Astrocyte (in vitro differentiated cells and primary cell): ENCODE data around the gene WWTR1. TPM values are rescaled to one million over a fixed set of nuclear protein-coding genes. Genes with fewer than 3 reads are reported as not detected.
A peak's percentile ranks its signal among the peaks of the same experiment; 100 is the strongest.

Experiments
- DNase-seq: peaks from one replicate; pipeline ENCODE4 v3.0.0-alpha.2; 2010; ENCODE audit warnings: low read depth
- FAIRE-seq: peaks from 2 replicates; lab custom pipeline; 2011; peaks lifted over from hg19 to GRCh38; lab: Jason Lieb, UNC
- H2AFZ ChIP-seq: 2 replicates; pipeline ENCODE4 v1.6.0; 2012; ENCODE audit warnings: low read depth, low read length, inconsistent platforms
- H3K27ac ChIP-seq: 2 replicates; pipeline ENCODE4 v1.5.1; 2011; ENCODE audit warnings: low read depth, low read length, inconsistent platforms
- H3K27me3 ChIP-seq: 2 replicates; pipeline ENCODE4 v1.6.0; 2011; ENCODE audit warnings: low read length, inconsistent platforms; ENCODE audit not compliant: insufficient read depth
- H3K36me3 ChIP-seq: 2 replicates; pipeline ENCODE4 v1.5.1; 2011; ENCODE audit warnings: low read length, inconsistent platforms; ENCODE audit not compliant: insufficient read depth
- H3K4me1 ChIP-seq: 2 replicates; pipeline ENCODE4 v1.5.1; 2011; ENCODE audit warnings: low read length, inconsistent platforms; ENCODE audit not compliant: insufficient read depth
- H3K4me2 ChIP-seq: 2 replicates; pipeline ENCODE4 v1.6.0; 2012; ENCODE audit warnings: low read length, inconsistent platforms
- H3K4me3 ChIP-seq: 2 replicates; pipeline ENCODE4 v1.5.1; 2011; ENCODE audit warnings: low read depth, mild to moderate bottlenecking, low read length, inconsistent platforms; ENCODE audit not compliant: insufficient read depth
- H3K79me2 ChIP-seq: 2 replicates; pipeline ENCODE4 v1.6.0; 2012; ENCODE audit warnings: mild to moderate bottlenecking, low read length, inconsistent platforms; ENCODE audit not compliant: insufficient read depth
- H3K9ac ChIP-seq: 2 replicates; pipeline ENCODE4 v1.6.0; 2012; ENCODE audit warnings: mild to moderate bottlenecking, low read length, inconsistent platforms
- H3K9me3 ChIP-seq: 2 replicates; pipeline ENCODE4 v1.5.1; 2012; ENCODE audit warnings: low read depth, mild to moderate bottlenecking, low read length, inconsistent platforms; ENCODE audit not compliant: insufficient read depth
- H4K20me1 ChIP-seq: 2 replicates; pipeline ENCODE4 v1.6.0; 2012; ENCODE audit warnings: low read length, inconsistent platforms; ENCODE audit not compliant: insufficient read depth
- H3K27ac Mint-ChIP-seq: one replicate; pipeline ENCODE4 v1.8.0; 2021; ENCODE audit warnings: mild to moderate bottlenecking, mixed read lengths; ENCODE audit not compliant: unreplicated experiment
- H3K27me3 Mint-ChIP-seq: one replicate; pipeline ENCODE4 v1.8.0; 2021; ENCODE audit warnings: low read depth, mixed read lengths; ENCODE audit not compliant: unreplicated experiment
- H3K36me3 Mint-ChIP-seq: one replicate; pipeline ENCODE4 v1.8.0; 2021; ENCODE audit warnings: low read depth, mixed read lengths; ENCODE audit not compliant: unreplicated experiment
- H3K4me1 Mint-ChIP-seq: one replicate; pipeline ENCODE4 v1.8.0; 2021; ENCODE audit warnings: low read depth, mixed read lengths; ENCODE audit not compliant: unreplicated experiment
- H3K4me3 Mint-ChIP-seq: one replicate; pipeline ENCODE4 v1.8.0; 2021; ENCODE audit warnings: mild to moderate bottlenecking, moderate library complexity, mixed read lengths; ENCODE audit not compliant: unreplicated experiment
- H3K9me3 Mint-ChIP-seq: one replicate; pipeline ENCODE4 v1.8.0; 2021; ENCODE audit warnings: mild to moderate bottlenecking, mixed read lengths; ENCODE audit not compliant: unreplicated experiment
- CTCF ChIP-seq: IDR thresholded peaks from 2 replicates; pipeline ENCODE4 v1.5.1; 2011; ENCODE audit warnings: low read depth, mild to moderate bottlenecking, inconsistent platforms, low read length, moderate library complexity; ENCODE audit not compliant: insufficient read depth
- EZH2 ChIP-seq: IDR thresholded peaks from 2 replicates; pipeline ENCODE4 v1.6.1; 2012; ENCODE audit warnings: mild to moderate bottlenecking, low read length, inconsistent platforms; ENCODE audit not compliant: insufficient read depth
- total RNA-seq: library from RNA; stranded (reverse); gene quantifications from 2 replicates; pipeline ENCODE4 v1.2.1, GENCODE V29; 2021

Gene WWTR1
- total RNA-seq, 1 donor from 2014 or later, result 94.3 TPM

- Mint-ChIP-seq H3K4me1 (peaks cover 78% of the 10 kb centered on the region), H3K36me3 (no peaks in the 10 kb centered on the region), H3K4me3 (peak overlapping the region; percentile 24), H3K27ac (peak overlapping the region; percentile 95), H3K9me3 (no peaks in the 10 kb centered on the region), H3K27me3 (no peaks in the 10 kb centered on the region)
- Histone ChIP-seq H3K4me1 (peaks cover 73% of the 10 kb centered on the region), H3K4me3 (peak overlapping the region; percentile 0), H4K20me1 (no peaks in the 10 kb centered on the region), H3K9me3 (no peaks in the 10 kb centered on the region), H2AFZ (no peak overlapping the region), H3K9ac (peak overlapping the region; percentile 70), H3K27me3 (no peaks in the 10 kb centered on the region), H3K79me2 (peaks cover 60% of the 10 kb centered on the region), H3K36me3 (no peaks in the 10 kb centered on the region), H3K27ac (peak overlapping the region; percentile 93), H3K4me2 (peak overlapping the region; percentile 76)
- TF ChIP-seq EZH2, result no peak
- TF ChIP-seq CTCF, result no peak
- no peak for FAIRE-seq
- DNase-seq, result peak; percentile 88
Observed at GRCh38 chr3:149579838-149580542, 77.8 kb downstream of the WWTR1 start.

- Mint-ChIP-seq H3K4me1 (peaks cover 78% of the 10 kb centered on the region), H3K27me3 (no peaks in the 10 kb centered on the region), H3K27ac (peak overlapping the region; percentile 16), H3K4me3 (peak overlapping the region; percentile 23), H3K9me3 (no peaks in the 10 kb centered on the region), H3K36me3 (no peaks in the 10 kb centered on the region)
- no peaks in the 10 kb centered on the region for H3K9me3 ChIP-seq
- no peaks in the 10 kb centered on the region for H4K20me1 ChIP-seq
- H3K79me2 ChIP-seq, result peaks cover 57% of the 10 kb centered on the region
- peaks cover 77% of the 10 kb centered on the region for H3K4me1 ChIP-seq
- DNase-seq, result no peak
- TF ChIP-seq EZH2 (no peak), CTCF (no peak)
- no peak overlapping the region for H3K4me3 ChIP-seq
- H3K4me2 ChIP-seq, result peak overlapping the region; percentile 76
- H2AFZ ChIP-seq, result no peak overlapping the region
- H3K27ac ChIP-seq, result peak overlapping the region; percentile 93
- FAIRE-seq, result no peak
- H3K36me3 ChIP-seq, result no peaks in the 10 kb centered on the region
- H3K9ac ChIP-seq, result peak overlapping the region; percentile 66
- no peaks in the 10 kb centered on the region for H3K27me3 ChIP-seq
Observed at GRCh38 chr3:149579161-149579560, 78.7 kb downstream of the WWTR1 start.

GRCh38 chr3:149577801-149578200, 80.0 kb downstream of the WWTR1 start:
- FAIRE-seq (no peak), DNase-seq (no peak)
- no peaks in the 10 kb centered on the region for H4K20me1 ChIP-seq
- H3K27ac ChIP-seq, result peak overlapping the region; percentile 99
- no peaks in the 10 kb centered on the region for H3K9me3 ChIP-seq
- no peaks in the 10 kb centered on the region for H3K27me3 ChIP-seq
- H3K4me2 ChIP-seq, result no peak overlapping the region
- Mint-ChIP-seq H3K4me1 (peaks cover 82% of the 10 kb centered on the region), H3K4me3 (no peak overlapping the region), H3K36me3 (no peaks in the 10 kb centered on the region), H3K9me3 (no peaks in the 10 kb centered on the region), H3K27ac (peak overlapping the region; percentile 86), H3K27me3 (no peaks in the 10 kb centered on the region)
- no peaks in the 10 kb centered on the region for H3K36me3 ChIP-seq
- peaks cover 57% of the 10 kb centered on the region for H3K79me2 ChIP-seq
- no peak overlapping the region for H3K4me3 ChIP-seq
- H2AFZ ChIP-seq, result no peak overlapping the region
- H3K4me1 ChIP-seq, result peaks cover 85% of the 10 kb centered on the region
- TF ChIP-seq EZH2, result no peak
- no peak for TF ChIP-seq CTCF
- no peak overlapping the region for H3K9ac ChIP-seq
